ENCODE data around the gene COL6A3.

Gene COL6A3

GRCh38 chr2:237440819-237441281 is 26.9 kb upstream of the COL6A3 start:
- no peak for DNase-seq (ENCODE audit: low spot score)

GRCh38 chr2:237438080-237438940 is 24.3 kb upstream of the COL6A3 start:
- no peak for DNase-seq (ENCODE audit: low spot score)

- DNase-seq (ENCODE audit: low spot score): no peak
These were observed 23.6 kb upstream of the COL6A3 start for GRCh38 chr2:237437566-237437965.

GRCh38 chr2:237435844-237436587 is 22.1 kb upstream of the COL6A3 start:
- no peak for DNase-seq (ENCODE audit: low spot score)

GRCh38 chr2:237434866-237435311 is 20.9 kb upstream of the COL6A3 start:
- no peak for DNase-seq (ENCODE audit: low spot score)

- no peak for DNase-seq (ENCODE audit: low spot score)
These were observed 20.1 kb upstream of the COL6A3 start for GRCh38 chr2:237433920-237434676.

GRCh38 chr2:237432484-237433092 is 18.6 kb upstream of the COL6A3 start:
- DNase-seq (ENCODE audit: low spot score): peak; percentile 77

- DNase-seq (ENCODE audit: low spot score): no peak
These were observed 17.9 kb upstream of the COL6A3 start for GRCh38 chr2:237431837-237432236.

- no peak for DNase-seq (ENCODE audit: low spot score)
These were observed 17.4 kb upstream of the COL6A3 start for GRCh38 chr2:237431372-237431771.

- no peak for DNase-seq (ENCODE audit: low spot score)
These were observed 16.9 kb upstream of the COL6A3 start for GRCh38 chr2:237430861-237431260.

GRCh38 chr2:237429753-237430152 is 15.8 kb upstream of the COL6A3 start:
- no peak for DNase-seq (ENCODE audit: low spot score)

GRCh38 chr2:237427769-237428506 is 14.0 kb upstream of the COL6A3 start:
- DNase-seq (ENCODE audit: low spot score): no peak

- no peak for DNase-seq (ENCODE audit: low spot score)
These were observed 12.6 kb upstream of the COL6A3 start for GRCh38 chr2:237426517-237426916.

GRCh38 chr2:237425320-237425719 is 11.4 kb upstream of the COL6A3 start:
- no peak for DNase-seq (ENCODE audit: low spot score)

- DNase-seq (ENCODE audit: low spot score): no peak
These were observed 10.6 kb upstream of the COL6A3 start for GRCh38 chr2:237424544-237424943.

- DNase-seq (ENCODE audit: low spot score): no peak
These were observed 9.9 kb upstream of the COL6A3 start for GRCh38 chr2:237423891-237424290.

GRCh38 chr2:237422309-237422708 is 8.3 kb upstream of the COL6A3 start:
- no peak for DNase-seq (ENCODE audit: low spot score)

- DNase-seq (ENCODE audit: low spot score): peak; percentile 63
These were observed 7.7 kb upstream of the COL6A3 start for GRCh38 chr2:237421542-237422116.

- no peak for DNase-seq (ENCODE audit: low spot score)
These were observed 4.3 kb upstream of the COL6A3 start for GRCh38 chr2:237418300-237418699.

- DNase-seq (ENCODE audit: low spot score): no peak
These were observed 782 bp downstream of the COL6A3 start for GRCh38 chr2:237412988-237413776.
